HG02642 (cell line): ENCODE data around the gene TMED5.
"Not testable (repeated sequence)": the region's sequence is repeated elsewhere in the genome, so short reads cannot be mapped to it uniquely, and the experiment has no call there.

ENCODE experiments used
- ATAC-seq: cut with Tn5 transposase; IDR thresholded peaks from one replicate; pipeline ENCODE4 v1.9.1; 2021; ENCODE audit warnings: mild to moderate bottlenecking; ENCODE audit not compliant: unreplicated experiment, poor library complexity

The TMED5 gene

GRCh38 chr1:93179886-93180722, at the start of gene TMED5:
TMED5 (minus strand) TSS chr1:93180413; CDS start chr1:93180242, 171 bp downstream.
- ATAC-seq = peak; percentile 91

DNA sequence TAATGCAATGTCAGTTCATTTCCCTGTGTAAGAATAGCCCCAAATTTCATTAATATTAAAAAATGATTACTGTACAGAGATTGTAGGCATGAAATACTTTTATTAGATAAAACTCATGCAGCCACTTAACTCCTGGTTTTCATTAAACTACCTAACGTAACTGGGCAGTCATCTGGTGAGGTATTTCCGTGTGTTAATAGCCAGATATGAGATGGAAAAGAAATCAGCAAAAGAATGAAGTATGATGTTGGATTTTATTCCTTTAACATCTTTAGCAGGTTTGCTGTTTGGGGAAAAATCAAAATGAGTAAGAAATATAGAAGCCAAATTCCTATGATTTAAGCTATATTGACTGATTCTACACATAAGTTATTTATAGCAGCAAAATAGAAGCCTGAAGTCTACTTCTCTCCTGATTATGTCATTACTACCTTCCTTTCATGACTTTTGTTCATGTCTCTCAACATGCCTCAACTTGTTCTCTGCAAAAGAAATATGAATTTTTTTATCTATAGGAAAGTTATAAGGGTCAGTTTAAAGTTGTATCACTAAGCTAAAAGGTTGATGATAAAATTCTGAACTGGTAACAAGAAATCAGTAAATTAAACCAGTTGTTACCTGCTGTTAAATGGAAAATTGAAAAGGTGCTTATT, 42.9 kb upstream of the TMED5 start:
- ATAC-seq = no peak

DNA sequence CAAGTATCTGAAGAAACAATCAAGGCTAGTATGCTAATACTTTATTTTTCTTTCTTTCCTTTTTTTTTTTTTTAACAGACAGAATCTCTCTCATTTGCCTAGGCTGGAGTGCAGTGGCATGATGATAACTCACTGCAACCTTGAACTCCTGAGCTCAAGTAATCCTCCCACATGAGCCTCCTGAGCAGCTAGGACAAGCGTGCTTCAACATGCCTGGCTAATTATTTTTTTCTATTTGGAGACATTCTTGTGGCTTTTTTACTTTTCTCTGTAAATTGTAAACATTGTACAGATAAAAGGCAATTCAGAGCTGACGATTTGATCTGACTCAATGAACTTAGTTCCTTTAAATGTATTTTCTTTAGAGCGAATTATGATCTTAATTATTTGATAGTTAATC, 41.7 kb upstream of the TMED5 start:
- no peak for ATAC-seq

- not testable (repeated sequence) for ATAC-seq
Observed at GRCh38 chr1:93220716-93221115, 40.5 kb upstream of the TMED5 start.

GRCh38 chr1:93219443-93219842, 39.2 kb upstream of the TMED5 start:
- ATAC-seq = no peak

- no peak for ATAC-seq
Observed at GRCh38 chr1:93215322-93215721, 35.1 kb upstream of the TMED5 start.

DNA sequence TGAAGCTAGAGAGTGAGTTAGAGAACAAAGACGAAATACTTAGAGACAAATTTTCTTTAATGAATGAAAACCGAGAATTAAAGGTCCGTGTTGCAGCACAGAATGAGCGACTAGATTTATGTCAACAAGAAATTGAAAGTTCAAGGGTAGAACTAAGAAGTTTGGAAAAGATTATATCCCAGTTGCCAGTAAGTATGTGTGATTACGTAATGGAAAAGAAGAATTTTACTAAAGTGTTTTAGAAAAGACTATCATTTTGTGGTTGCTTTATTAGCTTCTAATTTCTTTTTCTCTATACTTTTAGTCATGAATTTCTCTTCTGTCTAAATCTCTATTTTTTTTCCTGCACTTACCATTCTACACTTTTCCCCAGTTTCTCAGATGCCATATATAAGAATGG, 27.0 kb upstream of the TMED5 start:
- no peak for ATAC-seq

GRCh38 chr1:93206567-93206954, 26.3 kb upstream of the TMED5 start:
- no peak for ATAC-seq

- no peak for ATAC-seq
Observed at GRCh38 chr1:93205892-93206566, 25.8 kb upstream of the TMED5 start.

GRCh38 chr1:93200714-93201113, 20.5 kb upstream of the TMED5 start:
- no peak for ATAC-seq

DNA sequence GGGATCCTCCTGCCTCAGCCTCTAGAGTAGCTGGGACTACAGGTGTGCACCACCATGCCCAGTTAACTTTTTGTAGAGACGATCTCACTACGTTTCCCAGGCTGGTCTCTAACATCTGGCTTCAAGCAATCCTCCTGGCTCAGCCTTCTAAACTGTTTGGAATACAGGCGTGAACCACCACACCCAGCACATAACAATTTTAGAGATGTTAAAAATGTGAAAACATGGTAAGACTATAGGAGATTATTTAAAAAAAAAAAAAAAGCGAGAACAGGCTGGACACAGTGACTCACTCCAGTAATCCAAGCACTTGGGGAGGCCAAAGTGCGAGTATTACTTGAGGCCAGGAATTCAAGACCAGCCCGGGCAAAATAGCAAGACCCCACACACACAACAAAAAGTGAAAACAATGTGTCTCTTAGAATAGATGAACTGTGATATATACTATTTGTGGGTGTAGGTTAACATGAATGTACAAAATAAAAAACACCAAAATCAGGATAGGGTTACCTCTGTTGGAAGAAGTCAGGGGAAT, 19.9 kb upstream of the TMED5 start:
- ATAC-seq = no peak

DNA sequence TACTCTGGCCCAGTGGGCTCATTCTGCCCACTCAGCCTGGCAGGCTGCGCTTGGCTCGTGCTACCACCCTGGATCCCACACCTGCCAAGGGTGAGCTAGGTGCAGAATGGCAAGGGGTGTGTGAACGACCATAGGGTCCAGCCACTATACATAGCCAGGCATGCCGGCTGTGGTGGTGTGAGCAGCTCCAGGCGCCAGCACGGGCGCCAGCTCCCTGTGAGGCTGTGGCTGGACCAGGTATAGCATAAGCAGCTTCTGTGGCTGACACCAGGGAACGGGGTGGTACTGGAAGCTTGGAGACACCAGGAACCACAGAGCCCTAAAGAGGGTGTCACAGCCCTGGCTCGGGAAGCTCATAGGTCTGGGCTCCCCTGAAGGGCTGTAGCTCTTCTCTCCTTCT, 18.9 kb upstream of the TMED5 start:
- ATAC-seq = no peak

DNA sequence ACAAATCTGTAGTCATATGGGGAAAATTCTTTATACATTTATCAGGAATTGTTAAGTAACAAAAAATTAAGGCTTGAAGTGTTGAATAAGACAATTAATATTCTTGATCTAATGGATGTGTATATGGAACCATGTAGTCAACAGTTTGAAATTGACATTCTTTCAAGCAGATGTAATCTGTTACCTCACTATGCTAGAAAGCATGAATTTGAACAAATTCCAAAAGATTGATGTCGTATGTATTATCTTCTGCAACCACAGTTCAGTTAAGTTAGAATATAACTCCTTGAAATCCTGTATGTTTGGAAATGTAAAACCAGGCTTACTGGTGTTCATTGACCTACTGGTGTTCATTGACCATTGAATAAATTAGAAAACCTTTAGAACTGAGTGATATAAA, 16.4 kb upstream of the TMED5 start:
- no peak for ATAC-seq

GRCh38 chr1:93194231-93194990, 14.2 kb upstream of the TMED5 start:
- ATAC-seq = no peak

DNA sequence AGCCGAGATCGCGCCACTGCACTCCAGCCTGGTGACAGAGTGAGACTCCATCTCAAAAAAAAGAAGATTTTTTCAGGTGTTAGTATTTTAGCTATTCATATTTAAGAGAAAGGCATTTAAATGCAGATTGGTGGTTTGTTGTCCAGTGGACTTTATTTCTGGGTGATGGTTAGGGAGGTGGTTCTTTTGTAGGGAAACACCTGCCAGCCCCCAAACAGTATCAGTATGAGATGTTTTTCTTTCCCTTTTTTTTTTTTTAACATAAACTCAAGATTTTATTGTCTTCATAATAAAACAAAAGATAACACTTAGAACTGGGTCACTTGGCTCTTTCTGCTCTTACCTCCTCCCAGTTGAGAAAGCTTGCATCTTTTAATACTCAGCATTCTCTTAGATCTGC, 10.2 kb upstream of the TMED5 start:
- ATAC-seq = no peak

DNA sequence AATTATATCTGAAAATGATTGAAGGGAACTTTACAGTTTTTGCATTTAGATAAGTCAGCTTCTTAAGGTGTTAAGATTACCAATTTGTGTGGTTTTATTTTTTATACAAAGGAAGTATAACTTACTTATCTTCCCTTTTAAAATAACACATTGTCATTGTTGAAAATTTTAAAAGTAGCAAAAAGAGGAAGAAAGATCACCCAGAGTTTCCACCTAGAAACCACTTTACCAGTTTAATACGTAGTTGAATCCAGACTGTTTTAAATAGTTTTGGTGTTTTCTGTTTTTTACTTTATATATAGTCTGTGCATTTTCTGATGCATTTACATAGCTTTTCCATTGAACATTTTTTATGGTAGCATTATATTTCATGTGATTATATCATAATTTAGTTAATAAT, 6.5 kb upstream of the TMED5 start:
- ATAC-seq = no peak

GRCh38 chr1:93180723-93181613, 755 bp upstream of the TMED5 start, which contains the start of gene CCDC18:
CCDC18 (plus strand) TSS chr1:93180724; CDS start chr1:93183362, 2,638 bp downstream.
- ATAC-seq = peak; percentile 5

DNA sequence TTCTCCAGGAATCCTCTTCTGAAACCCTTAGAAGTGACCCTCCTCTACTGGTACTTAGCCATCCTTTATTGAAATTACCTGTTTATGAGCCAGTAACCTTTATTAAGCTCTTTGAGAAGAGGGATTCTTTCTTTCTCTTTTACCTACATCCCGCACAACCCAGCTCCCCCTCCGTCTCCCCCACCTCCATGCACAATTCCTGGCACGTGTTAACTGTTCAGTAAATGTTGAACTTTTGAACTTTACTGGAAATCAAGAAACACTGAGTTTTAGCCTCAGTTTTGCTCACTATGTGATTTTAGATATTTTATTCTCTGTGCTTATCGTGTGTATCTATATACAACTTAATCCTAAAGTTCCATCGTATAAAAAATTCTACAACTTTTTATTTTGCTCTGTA, 1.8 kb downstream of the TMED5 start:
- ATAC-seq = no peak

- no peak for ATAC-seq
Observed at GRCh38 chr1:93177991-93178390, 2.2 kb downstream of the TMED5 start.
